DOHH2 (cell line): Measurements from ENCODE around the gene ERAS.
"Not testable (repeated sequence)": the region's sequence is repeated elsewhere in the genome, so short reads cannot be mapped to it uniquely, and the experiment has no call there.

Experiments
- H3F3A ChIP-seq: fragments of 200-600 bp; sonication (generic), shearing (Covaris generic); 2 replicates; pipeline ENCODE4 v1.6.0; 2016; ENCODE audit warnings: antibody characterized with exemption, mild to moderate bottlenecking; ENCODE audit not compliant: control insufficient read depth, insufficient read depth
- H3K27ac ChIP-seq: fragments of 200-600 bp; sonication (generic); 2 replicates; pipeline ENCODE4 v1.5.1; 2014; ENCODE audit warnings: low read depth, mild to moderate bottlenecking, low read length, moderate library complexity
- H3K27me3 ChIP-seq: fragments of 200-600 bp; sonication (generic); 2 replicates; pipeline ENCODE4 v1.6.1; 2014; ENCODE audit warnings: mild to moderate bottlenecking, low read length, mixed read lengths; ENCODE audit not compliant: control insufficient read depth
- H3K36me3 ChIP-seq: fragments of 200-600 bp; sonication (generic); 2 replicates; pipeline ENCODE4 v1.6.1; 2014; ENCODE audit warnings: mild to moderate bottlenecking, low read length, moderate library complexity, mixed read lengths; ENCODE audit not compliant: control insufficient read depth
- H3K4me1 ChIP-seq: fragments of 200-600 bp; sonication (generic); 2 replicates; pipeline ENCODE4 v1.6.1; 2014; ENCODE audit warnings: mild to moderate bottlenecking, low read length, mixed read lengths; ENCODE audit not compliant: control insufficient read depth
- H3K4me2 ChIP-seq: fragments of 200-600 bp; sonication (generic); 2 replicates; pipeline ENCODE4 v1.6.0; 2014; ENCODE audit warnings: mild to moderate bottlenecking, low read length, moderate library complexity
- H3K4me3 ChIP-seq: fragments of 200-600 bp; sonication (generic); 2 replicates; pipeline ENCODE4 v1.5.1; 2014; ENCODE audit warnings: mild to moderate bottlenecking, low read length, mixed read lengths
- H3K79me2 ChIP-seq: fragments of 200-600 bp; sonication (generic); 2 replicates; pipeline ENCODE4 v1.6.1; 2014; ENCODE audit warnings: mild to moderate bottlenecking, low read length, mixed read lengths; ENCODE audit not compliant: control insufficient read depth
- H3K9me2 ChIP-seq: fragments of 200-600 bp; sonication (generic); replicated peaks from 2 replicates; pipeline ENCODE4 v1.6.1; 2014; ENCODE audit warnings: mild to moderate bottlenecking, low read length, mixed read lengths; ENCODE audit not compliant: control insufficient read depth
- H3K9me3 ChIP-seq: fragments of 200-600 bp; sonication (generic); 2 replicates; pipeline ENCODE4 v1.6.1; 2014; ENCODE audit warnings: antibody characterized with exemption, low read length, mixed read lengths; ENCODE audit not compliant: control insufficient read depth, insufficient read depth
- H4K20me1 ChIP-seq: fragments of 200-600 bp; sonication (generic); 2 replicates; pipeline ENCODE4 v1.6.0; 2014; ENCODE audit warnings: low read depth, mild to moderate bottlenecking, antibody characterized with exemption, low read length, moderate library complexity; ENCODE audit not compliant: control insufficient read depth, insufficient read depth
- CTCF ChIP-seq: fragments of 200-600 bp; sonication (generic); IDR thresholded peaks from one replicate; pipeline ENCODE4 v1.5.1; 2014; ENCODE audit warnings: antibody characterized with exemption, mild to moderate bottlenecking, low read depth, low read length; ENCODE audit not compliant: poor library complexity, severe bottlenecking
- EZH2phosphoT487 ChIP-seq: fragments of 200-600 bp; sonication (generic); IDR thresholded peaks from 2 replicates; pipeline ENCODE4 v1.6.1; 2017; ENCODE audit warnings: borderline replicate concordance, mild to moderate bottlenecking, antibody characterized with exemption, low read length, moderate library complexity, mixed read lengths

ERAS gene

GRCh38 chrX:48818866-48819265 lies 7.4 kb upstream of the ERAS start:
- no peaks in the 10 kb centered on the region for H3K9me3 ChIP-seq
- H3K27ac ChIP-seq, result no peak overlapping the region
- no peak overlapping the region for H3K4me2 ChIP-seq
- TF ChIP-seq CTCF (no peak), EZH2phosphoT487 (no peak)
- H3K79me2 ChIP-seq, result no peaks in the 10 kb centered on the region
- no peaks in the 10 kb centered on the region for H3K4me1 ChIP-seq
- no peaks in the 10 kb centered on the region for H3K27me3 ChIP-seq
- H3K36me3 ChIP-seq, result no peaks in the 10 kb centered on the region
- H3K4me3 ChIP-seq, result no peak overlapping the region
- no peaks in the 10 kb centered on the region for H3K9me2 ChIP-seq
- no peaks in the 10 kb centered on the region for H4K20me1 ChIP-seq
- H3F3A ChIP-seq, result no peaks in the 10 kb centered on the region

- not testable (repeated sequence) for H3K4me3 ChIP-seq, H3K36me3 ChIP-seq, H3K27me3 ChIP-seq, H3K9me2 ChIP-seq, H3K79me2 ChIP-seq, H3K4me1 ChIP-seq, H3F3A ChIP-seq, H4K20me1 ChIP-seq, H3K9me3 ChIP-seq, H3K27ac ChIP-seq, H3K4me2 ChIP-seq
Measured at GRCh38 chrX:48819394-48819793, 6.9 kb upstream of the ERAS start.

- no peaks in the 10 kb centered on the region for H3K36me3 ChIP-seq
Measured at GRCh38 chrX:48823053-48823452, 3.3 kb upstream of the ERAS start.

GRCh38 chrX:48824066-48824465 lies 2.2 kb upstream of the ERAS start:
- Histone ChIP-seq H4K20me1 (no peaks in the 10 kb centered on the region), H3F3A (no peaks in the 10 kb centered on the region), H3K9me3 (no peaks in the 10 kb centered on the region), H3K27me3 (no peaks in the 10 kb centered on the region), H3K79me2 (no peaks in the 10 kb centered on the region), H3K36me3 (no peaks in the 10 kb centered on the region), H3K4me3 (no peak overlapping the region), H3K9me2 (no peaks in the 10 kb centered on the region), H3K4me1 (no peaks in the 10 kb centered on the region), H3K27ac (no peak overlapping the region), H3K4me2 (no peak overlapping the region)
- TF ChIP-seq EZH2phosphoT487 (no peak), CTCF (no peak)

More at GRCh38 chrX:48823053-48823452, 3.3 kb upstream of the ERAS start:
- Histone ChIP-seq H4K20me1 (no peaks in the 10 kb centered on the region), H3F3A (no peaks in the 10 kb centered on the region), H3K4me2 (no peak overlapping the region), H3K9me3 (no peaks in the 10 kb centered on the region), H3K27me3 (no peaks in the 10 kb centered on the region), H3K4me3 (no peak overlapping the region), H3K9me2 (no peaks in the 10 kb centered on the region), H3K27ac (no peak overlapping the region), H3K4me1 (no peaks in the 10 kb centered on the region), H3K79me2 (no peaks in the 10 kb centered on the region)
- TF ChIP-seq EZH2phosphoT487 (no peak), CTCF (no peak)
